ENCODE results near the gene PRDM16.

Gene PRDM16

GRCh38 chr1:3450202-3450863 lies 381.3 kb downstream of the PRDM16 start:
- no peak for DNase-seq

- DNase-seq = no peak
Measured at GRCh38 chr1:3450983-3451382, 382.0 kb downstream of the PRDM16 start.

GRCh38 chr1:3451994-3452865 lies 383.2 kb downstream of the PRDM16 start:
- DNase-seq = no peak

GRCh38 chr1:3452866-3453175 lies 383.8 kb downstream of the PRDM16 start:
- DNase-seq = no peak

- DNase-seq = no peak
Measured at GRCh38 chr1:3453203-3453761, 384.3 kb downstream of the PRDM16 start.

GRCh38 chr1:3453891-3454810 lies 385.1 kb downstream of the PRDM16 start, which contains the start of gene ARHGEF16:
Gene ARHGEF16, plus strand, starts transcription at chr1:3454665. Its CDS starts 8,420 bp downstream, at chr1:3463085.
- DNase-seq = no peak

- DNase-seq = no peak
Measured at GRCh38 chr1:3454811-3455618, 386.0 kb downstream of the PRDM16 start.

- DNase-seq = no peak
Measured at GRCh38 chr1:3455670-3456448, 386.9 kb downstream of the PRDM16 start.

- no peak for DNase-seq
Measured at GRCh38 chr1:3456449-3456963, 387.5 kb downstream of the PRDM16 start.

- no peak for DNase-seq
Measured at GRCh38 chr1:3456964-3457909, 388.2 kb downstream of the PRDM16 start.

GRCh38 chr1:3457910-3458883 lies 389.2 kb downstream of the PRDM16 start:
- DNase-seq = no peak

GRCh38 chr1:3459051-3459908 lies 390.3 kb downstream of the PRDM16 start:
- no peak for DNase-seq

- no peak for DNase-seq
Measured at GRCh38 chr1:3459940-3460671, 391.1 kb downstream of the PRDM16 start.

GRCh38 chr1:3460672-3461131 lies 391.7 kb downstream of the PRDM16 start:
- no peak for DNase-seq

GRCh38 chr1:3461238-3461933 lies 392.4 kb downstream of the PRDM16 start:
- no peak for DNase-seq

GRCh38 chr1:3461934-3462275 lies 392.9 kb downstream of the PRDM16 start:
- no peak for DNase-seq
